Left lung (tissue), 10 donors: Measurements from ENCODE around the gene GATA5. TPM values are rescaled to one million over a fixed set of nuclear protein-coding genes. Genes with fewer than 3 reads are reported as not detected.
A peak's percentile ranks its signal among the peaks of the same experiment; 100 is the strongest.

Source experiments
- ATAC-seq: fragments of 200-7000 bp; cut with Tn5 transposase; one replicate; pipeline ENCODE4 v1.9.1; 2020; ENCODE audit warnings: moderate library complexity
- DNase-seq, 4 donors: peaks; one replicate each; pipeline ENCODE4 v3.0.0-alpha.2; 2013 to 2020
- H3K27ac ChIP-seq, 2 donors: fragments of 200-600 bp; sonication (generic) in 1 of 2; one replicate each; pipeline versions ENCODE4 v1.5.0 to v1.8.0; 2020 to 2021
- H3K27me3 ChIP-seq, 2 donors: fragments of 200-600 bp; sonication (generic) in 1 of 2; one replicate each; pipeline versions ENCODE4 v1.5.0 to v1.8.0; 2020 to 2021
- H3K36me3 ChIP-seq, 2 donors: fragments of 200-600 bp; sonication (generic) in 1 of 2; one replicate each; pipeline versions ENCODE4 v1.5.0 to v1.8.0; 2020 to 2021
- H3K4me1 ChIP-seq, 2 donors: fragments of 200-600 bp; one replicate each; pipeline ENCODE4 v1.8.0; 2021
- H3K4me3 ChIP-seq, 2 donors: fragments of 200-600 bp; sonication (generic) in 1 of 2; one replicate each; pipeline versions ENCODE4 v1.5.0 to v1.8.0; 2020 to 2021; ENCODE audit warnings: mild to moderate bottlenecking in 1 of 2
- H3K9me3 ChIP-seq, 2 donors: fragments of 200-600 bp; sonication (generic) in 1 of 2; one replicate each; pipeline versions ENCODE4 v1.5.0 to v1.8.0; 2020 to 2021
- intact Hi-C, 2 donors: fragments of 100-400 bp; cut with DNase I; formaldehyde crosslinking; loops; one replicate each; pipeline versions ENCODE4 v1.11.2 to v1.14.2; 2022
- polyA plus RNA-seq, 6 donors: library from polyadenylated mRNA; unstranded; fragments of 120-200 nt; gene quantifications; one replicate each; pipeline ENCODE4 v1.2.1, GENCODE V29; 2013; ENCODE audit not compliant: insufficient read length in 6 of 6
- total RNA-seq, 2 donors: library from RNA; stranded (reverse); fragmentation: NEBNext Ultra II Directional; extraction: Animal tissue kit (Norgen Biotek cat#: 25700); gene quantifications; one replicate each; pipeline ENCODE4 v1.2.1, GENCODE V29; 2021
- TF ChIP-seq, protein P1 (sequence below), 2 donors: fragments of 200-600 bp; sonication (generic) in 1 of 2; IDR thresholded peaks; one replicate each; pipeline versions ENCODE4 v1.5.0 to v1.8.0; 2021; ENCODE audit warnings: antibody characterized with exemption in 2 of 2
- donor health status: DM: no; HTN: yes; CAD: no.
- donor health status: DM: no; HTN: no; CAD: no.

GATA5 gene
- total and polyA plus RNA-seq, 8 donors, result 0.84 to 45.8 (median 30.9) TPM

GRCh38 chr20:62498874-62499273 lies 23.1 kb upstream of the GATA5 start:
- Histone ChIP-seq H3K4me1 (peaks cover 0 to 27% of the 10 kb centered on the region in 2 donors), H3K36me3 (no peaks in the 10 kb centered on the region), H3K27ac (no peak overlapping the region), H3K9me3 (no peaks in the 10 kb centered on the region), H3K27me3 (peaks cover 0 to 24% of the 10 kb centered on the region in 2 donors), H3K4me3 (no peak overlapping the region)
- DNase-seq, result no peak
- intact Hi-C loops, result no loop called here
- TF ChIP-seq, protein P1, sequence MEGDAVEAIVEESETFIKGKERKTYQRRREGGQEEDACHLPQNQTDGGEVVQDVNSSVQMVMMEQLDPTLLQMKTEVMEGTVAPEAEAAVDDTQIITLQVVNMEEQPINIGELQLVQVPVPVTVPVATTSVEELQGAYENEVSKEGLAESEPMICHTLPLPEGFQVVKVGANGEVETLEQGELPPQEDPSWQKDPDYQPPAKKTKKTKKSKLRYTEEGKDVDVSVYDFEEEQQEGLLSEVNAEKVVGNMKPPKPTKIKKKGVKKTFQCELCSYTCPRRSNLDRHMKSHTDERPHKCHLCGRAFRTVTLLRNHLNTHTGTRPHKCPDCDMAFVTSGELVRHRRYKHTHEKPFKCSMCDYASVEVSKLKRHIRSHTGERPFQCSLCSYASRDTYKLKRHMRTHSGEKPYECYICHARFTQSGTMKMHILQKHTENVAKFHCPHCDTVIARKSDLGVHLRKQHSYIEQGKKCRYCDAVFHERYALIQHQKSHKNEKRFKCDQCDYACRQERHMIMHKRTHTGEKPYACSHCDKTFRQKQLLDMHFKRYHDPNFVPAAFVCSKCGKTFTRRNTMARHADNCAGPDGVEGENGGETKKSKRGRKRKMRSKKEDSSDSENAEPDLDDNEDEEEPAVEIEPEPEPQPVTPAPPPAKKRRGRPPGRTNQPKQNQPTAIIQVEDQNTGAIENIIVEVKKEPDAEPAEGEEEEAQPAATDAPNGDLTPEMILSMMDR (IDR thresholded peaks at IDR 0.05), result no peak
- no peak for ATAC-seq

DNA sequence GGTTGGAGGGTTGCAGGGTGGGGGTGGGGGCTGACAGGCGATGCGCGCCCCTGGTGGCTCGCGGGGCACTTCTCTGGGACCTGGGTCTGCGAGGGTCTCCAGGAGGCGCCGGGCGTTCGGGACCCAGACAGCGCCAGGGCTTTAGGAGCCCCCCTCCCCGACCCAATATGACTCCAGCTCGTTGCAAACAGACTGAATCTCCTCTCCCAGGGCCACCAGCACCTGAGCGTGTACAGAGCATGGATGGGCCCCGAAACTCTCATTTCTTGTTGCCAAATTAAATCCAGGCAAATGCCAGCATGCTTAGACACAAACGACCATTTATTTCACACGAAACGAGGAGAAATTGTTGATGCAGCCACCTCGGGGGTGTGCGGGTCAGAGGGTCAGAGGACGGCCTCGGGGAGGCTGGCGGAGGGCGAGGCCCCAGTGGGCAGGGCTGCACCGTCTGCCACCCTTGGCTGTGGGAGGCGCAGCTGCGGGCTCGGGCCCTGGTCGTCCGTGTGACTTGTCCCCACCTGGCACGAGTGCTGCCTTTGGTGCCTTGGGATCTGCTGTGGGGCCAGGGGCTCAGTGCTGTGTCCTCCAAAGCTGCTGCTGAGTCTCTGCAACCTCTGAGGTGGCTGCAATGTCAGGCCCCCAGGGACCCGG lies 20.9 kb upstream of the GATA5 start:
- H3K36me3 ChIP-seq, result no peaks in the 10 kb centered on the region
- H3K27ac ChIP-seq, result no peak overlapping the region
- TF ChIP-seq, protein P1 (IDR thresholded peaks at IDR 0.05), result peak; percentile 57 to 60
- DNase-seq (peak in 1 of 4 donors; percentile 45), ATAC-seq (peak; percentile 19)
- H3K27me3 ChIP-seq, result peaks cover 0 to 23% of the 10 kb centered on the region in 2 donors
- H3K4me3 ChIP-seq, result no peak overlapping the region
- no peaks in the 10 kb centered on the region for H3K9me3 ChIP-seq
- peaks cover 0 to 15% of the 10 kb centered on the region in 2 donors for H3K4me1 ChIP-seq
- intact Hi-C loops, result no loop called here

DNA sequence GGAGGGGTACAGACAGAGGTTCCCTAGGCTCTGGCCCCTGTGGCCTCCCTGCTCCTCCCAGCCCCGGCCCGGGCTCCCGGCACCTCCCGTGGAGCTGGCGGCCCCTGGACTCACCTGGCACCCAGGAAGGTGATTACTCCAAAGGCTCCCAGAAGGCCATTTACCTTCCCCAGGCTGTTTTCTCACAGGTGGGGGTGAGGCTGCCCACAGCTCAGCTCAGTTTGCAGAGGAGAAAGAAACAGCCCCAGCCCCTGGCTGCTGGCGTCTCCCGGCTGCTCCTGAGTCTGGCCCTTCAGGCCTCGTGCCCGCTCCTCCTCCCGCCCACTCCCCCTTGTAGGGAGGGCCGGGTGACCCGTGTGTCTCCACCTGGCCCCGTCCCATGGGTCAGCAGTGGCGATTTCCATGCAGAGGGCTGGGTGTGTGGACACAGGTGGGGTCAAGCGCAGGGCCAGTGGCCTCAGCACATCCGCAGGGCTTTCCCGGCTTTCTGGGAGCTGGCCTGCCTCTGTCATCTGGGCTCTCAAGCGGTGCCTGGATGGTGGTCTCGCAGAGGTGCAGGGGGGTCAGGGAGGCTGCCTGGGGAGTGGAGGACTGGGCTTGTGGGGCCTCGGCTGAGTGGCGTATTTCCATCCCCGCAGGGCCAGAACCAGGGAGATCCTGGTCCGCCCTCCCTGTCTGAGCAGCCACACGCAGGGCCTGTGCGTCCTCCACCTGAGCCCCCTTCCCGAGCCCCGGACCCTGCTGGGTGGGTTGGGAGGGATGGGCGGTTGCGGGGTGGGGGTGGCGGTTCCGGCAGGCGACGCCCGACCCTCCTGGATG lies 20.2 kb upstream of the GATA5 start:
- no peak overlapping the region for H3K4me3 ChIP-seq
- TF ChIP-seq, protein P1 (IDR thresholded peaks at IDR 0.05), result no peak

GRCh38 chr20:62494980-62495748 lies 19.4 kb upstream of the GATA5 start:
- intact Hi-C loops, result no loop called here
- H3K27me3 ChIP-seq, result peaks cover 0 to 31% of the 10 kb centered on the region in 2 donors
- no peaks in the 10 kb centered on the region for H3K9me3 ChIP-seq
- ATAC-seq, result no peak
- H3K36me3 ChIP-seq, result no peaks in the 10 kb centered on the region
- TF ChIP-seq, protein P1 (IDR thresholded peaks at IDR 0.05), result no peak
- DNase-seq, result no peak
- H3K27ac ChIP-seq, result no peak overlapping the region
- no peak overlapping the region for H3K4me3 ChIP-seq
- H3K4me1 ChIP-seq, result peaks cover 0 to 4% of the 10 kb centered on the region in 2 donors

More for the DNA sequence above, 20.2 kb upstream of the GATA5 start:
- Histone ChIP-seq H3K27me3 (peaks cover 0 to 28% of the 10 kb centered on the region in 2 donors), H3K4me1 (peaks cover 0 to 10% of the 10 kb centered on the region in 2 donors), H3K36me3 (no peaks in the 10 kb centered on the region), H3K27ac (no peak overlapping the region), H3K9me3 (no peaks in the 10 kb centered on the region)
- intact Hi-C loops, result no loop called here
- ATAC-seq (no peak), DNase-seq (no peak)
